Measurements from ENCODE around the gene CYB561D1.

DNA sequence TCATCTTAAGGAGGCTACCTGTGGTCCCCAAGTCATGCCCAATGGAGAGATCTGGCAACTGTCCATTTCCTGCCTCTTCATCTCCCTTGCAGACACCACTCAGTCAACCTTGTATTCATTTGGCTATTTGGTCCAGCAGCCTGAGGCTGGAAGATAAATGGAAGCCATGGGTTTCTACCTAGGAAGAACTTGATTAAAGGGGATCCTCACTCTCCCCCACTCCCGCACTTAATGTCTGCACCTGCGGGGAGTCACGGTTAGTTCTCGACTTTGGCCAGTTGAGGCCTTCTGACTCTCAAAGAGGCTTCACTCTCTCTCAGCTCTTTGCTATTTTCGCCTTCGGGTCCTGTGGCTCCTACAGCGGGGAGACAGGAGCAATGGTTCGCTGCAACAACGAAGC, 18.6 kb upstream of the CYB561D1 start:
- TF ChIP-seq CTCF (conservative IDR thresholded peaks at IDR 0.05; ENCODE audit: low read depth, low read length): no peak
- no peak for TF ChIP-seq EZH2 (IDR thresholded peaks at IDR 0.05; ENCODE audit: borderline replicate concordance, low read depth, low read length, poor library complexity, severe bottlenecking)
